Nucleus accumbens (tissue), 56 donors: Measurements from ENCODE around the gene SERPINC1.
"Not testable (repeated sequence)": the region's sequence is repeated elsewhere in the genome, so short reads cannot be mapped to it uniquely, and the experiment has no call there.

Experiments
- DNase-seq, 56 donors: peaks; one replicate each; lab custom pipeline; 2025; lab: John Stamatoyannopoulos, UW

The SERPINC1 gene

DNA sequence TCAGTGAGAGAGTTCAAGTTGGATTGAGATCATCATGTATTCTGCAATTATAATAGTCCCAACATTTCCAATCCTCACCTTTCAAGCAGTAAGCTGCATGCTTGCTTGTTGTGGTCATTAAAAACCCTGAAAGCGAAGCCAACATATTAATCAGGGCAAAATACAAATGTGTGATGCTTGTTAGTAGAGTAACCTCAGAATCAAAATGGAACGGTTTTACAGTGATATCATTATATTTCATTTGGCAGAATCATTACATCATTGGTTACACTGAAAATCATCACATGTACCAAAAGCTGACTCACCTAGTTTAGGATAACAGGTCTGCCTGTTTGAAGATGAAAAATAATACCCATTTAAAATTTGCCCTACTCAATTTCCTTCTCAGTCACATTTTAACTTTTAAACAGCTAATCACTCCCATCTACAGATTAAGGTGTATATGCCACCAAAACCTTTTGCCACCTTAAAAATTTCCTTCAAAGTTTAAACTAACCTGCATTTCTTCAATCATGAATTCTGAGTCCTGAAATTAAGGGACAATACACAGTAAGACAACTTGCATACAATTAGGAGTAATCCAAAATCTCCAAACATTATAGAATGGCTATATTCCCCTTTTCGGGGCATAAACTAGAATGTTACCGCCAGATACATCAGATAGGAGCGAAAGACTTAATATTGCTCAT, 52.8 kb downstream of the SERPINC1 start:
- no peak for DNase-seq

DNA sequence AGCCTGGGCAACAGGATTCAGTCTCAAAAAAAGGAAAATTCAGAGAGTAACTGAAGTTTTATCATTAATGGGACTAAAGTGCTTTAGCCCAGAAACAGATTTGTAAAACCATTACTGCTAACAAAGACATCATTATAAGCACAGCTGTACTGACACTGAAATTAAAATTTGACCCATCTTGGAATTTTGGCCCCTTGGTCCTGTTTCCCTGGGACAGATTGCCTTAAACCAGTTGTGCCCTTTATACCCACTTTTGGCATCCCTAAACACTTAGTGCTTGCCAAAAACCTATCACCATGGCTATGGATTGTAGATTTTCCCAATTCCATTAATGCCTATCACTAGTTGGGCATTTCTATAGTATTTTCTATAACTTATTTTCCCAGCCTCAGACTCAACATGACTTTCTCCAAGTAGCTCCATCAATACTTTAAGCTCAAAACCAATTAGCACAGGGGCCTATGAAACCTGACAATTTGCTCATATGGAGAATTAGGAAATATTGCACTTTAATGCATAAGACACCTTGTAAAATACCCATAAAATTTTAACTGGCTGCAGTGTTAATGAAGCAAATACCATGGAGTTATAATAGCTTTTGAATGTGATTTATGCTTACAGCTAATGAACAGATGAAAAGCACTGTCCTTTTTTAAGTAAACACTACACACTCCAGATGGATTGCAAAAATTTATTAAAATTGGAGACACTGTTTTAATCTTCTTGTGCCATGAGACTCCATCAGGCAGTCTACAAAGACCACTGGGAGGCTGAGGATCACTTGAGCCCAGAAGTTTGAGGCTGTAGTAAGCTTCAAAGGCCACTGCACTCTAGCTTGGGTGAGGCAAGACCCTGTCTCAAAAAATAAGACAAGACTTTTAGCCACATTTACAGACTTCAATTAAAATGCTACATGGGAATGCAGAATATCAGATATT, 53.6 kb downstream of the SERPINC1 start:
- DNase-seq = no peak

- DNase-seq = no peak
Measured at GRCh38 chr1:173862769-173863223, 54.3 kb downstream of the SERPINC1 start.

DNA sequence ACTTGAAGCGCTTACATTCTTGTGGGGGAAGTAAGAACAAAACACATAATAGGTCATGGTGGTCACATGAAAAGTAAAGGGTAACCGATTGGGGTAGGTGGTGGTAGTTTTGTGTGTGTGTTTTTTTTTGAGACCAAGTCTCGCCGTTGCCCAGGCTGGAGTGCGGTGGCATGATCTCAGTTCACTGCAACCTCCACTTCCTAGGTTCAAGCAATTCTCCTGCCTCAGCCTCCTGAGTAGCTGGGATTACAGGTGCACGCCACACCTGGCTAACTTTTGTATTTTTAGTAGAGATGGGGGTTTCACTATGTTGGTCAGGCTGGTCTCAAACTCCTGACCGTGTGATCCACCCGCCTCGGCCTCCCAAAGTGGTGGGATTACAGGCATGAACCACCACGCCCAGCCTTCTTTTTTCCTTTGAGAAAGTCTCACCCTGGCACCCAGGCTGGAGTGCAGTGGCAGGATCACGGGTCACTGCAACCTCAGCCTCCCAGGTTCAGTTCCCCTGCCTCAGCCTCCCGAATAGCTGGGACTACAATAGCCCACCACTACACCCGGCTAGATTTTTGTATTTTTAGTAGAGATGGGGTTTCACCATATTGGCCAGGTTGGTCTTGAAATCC, 54.9 kb downstream of the SERPINC1 start:
- not testable (repeated sequence) for DNase-seq

DNA sequence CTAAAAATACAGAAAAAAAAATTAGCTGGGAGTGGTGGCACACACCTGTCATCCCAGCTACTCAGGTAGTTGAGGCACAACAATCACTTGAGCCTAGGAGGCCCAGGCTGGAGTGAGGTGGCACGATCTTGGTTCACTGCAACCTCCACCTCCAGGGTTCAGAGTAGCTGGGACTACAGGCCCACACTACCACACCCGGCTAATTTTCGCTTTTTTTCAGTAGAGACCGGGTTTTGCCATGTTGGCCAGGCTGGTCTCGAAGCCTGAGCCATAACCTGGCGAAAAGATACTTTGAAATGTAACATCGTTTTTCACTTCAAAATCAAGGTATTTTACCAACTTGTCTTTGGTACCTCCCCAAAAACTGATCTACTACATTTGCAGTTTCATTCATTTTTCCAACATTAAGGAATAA, 55.4 kb downstream of the SERPINC1 start:
- no peak for DNase-seq

GRCh38 chr1:173860065-173860464, 57.1 kb downstream of the SERPINC1 start:
- DNase-seq = no peak

- DNase-seq = not testable (repeated sequence)
Measured at GRCh38 chr1:173859547-173859946, 57.6 kb downstream of the SERPINC1 start.

GRCh38 chr1:173857363-173857917, 59.7 kb downstream of the SERPINC1 start:
- no peak for DNase-seq

DNA sequence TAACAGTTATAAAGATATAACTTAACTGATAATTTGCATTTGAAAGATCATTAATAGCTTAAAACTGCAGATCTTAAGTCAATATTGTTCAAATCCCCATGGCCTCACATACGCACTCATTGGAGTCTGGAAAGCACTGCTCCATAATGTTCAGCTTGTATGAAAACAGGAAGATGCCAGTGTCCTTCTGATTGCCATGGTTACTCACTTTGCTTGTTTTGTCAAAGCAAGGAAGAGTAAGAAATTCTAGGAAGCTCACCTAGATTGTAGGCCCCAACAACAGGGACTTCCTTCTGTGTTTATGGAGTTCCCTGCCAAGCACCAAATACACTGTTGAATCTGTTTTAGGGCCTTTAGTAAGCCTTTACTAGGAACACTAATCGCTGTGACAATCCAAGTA, 60.2 kb downstream of the SERPINC1 start:
- no peak for DNase-seq

DNA sequence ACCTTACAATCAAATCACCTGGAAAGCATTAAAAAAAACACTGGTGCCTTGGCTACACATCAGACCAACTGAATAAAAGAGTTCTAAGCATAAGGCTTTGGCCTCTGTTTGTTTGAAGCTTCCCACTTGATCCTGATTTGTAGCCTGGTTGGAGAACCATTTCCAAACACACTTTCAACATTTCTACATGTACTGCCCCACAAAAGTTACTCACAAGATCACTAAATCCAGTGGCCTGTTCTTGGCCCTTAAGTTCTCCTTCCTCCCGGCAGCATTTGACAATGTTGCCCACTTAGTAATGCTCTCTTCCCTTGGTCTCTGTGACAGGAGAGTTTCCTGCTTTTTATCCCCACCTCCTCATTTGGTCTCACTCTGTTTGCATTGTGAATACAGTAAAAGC, 61.1 kb downstream of the SERPINC1 start:
- DNase-seq = no peak
